GM19043 (cell line): ENCODE measurements around the gene KIAA1958.
"Not testable (repeated sequence)": the region's sequence is repeated elsewhere in the genome, so short reads cannot be mapped to it uniquely, and the experiment has no call there.

ENCODE experiments used
- ATAC-seq: cut with Tn5 transposase; IDR thresholded peaks from one replicate; pipeline ENCODE4 v1.9.1; 2021; ENCODE audit warnings: low read depth; ENCODE audit not compliant: unreplicated experiment

The KIAA1958 gene

DNA sequence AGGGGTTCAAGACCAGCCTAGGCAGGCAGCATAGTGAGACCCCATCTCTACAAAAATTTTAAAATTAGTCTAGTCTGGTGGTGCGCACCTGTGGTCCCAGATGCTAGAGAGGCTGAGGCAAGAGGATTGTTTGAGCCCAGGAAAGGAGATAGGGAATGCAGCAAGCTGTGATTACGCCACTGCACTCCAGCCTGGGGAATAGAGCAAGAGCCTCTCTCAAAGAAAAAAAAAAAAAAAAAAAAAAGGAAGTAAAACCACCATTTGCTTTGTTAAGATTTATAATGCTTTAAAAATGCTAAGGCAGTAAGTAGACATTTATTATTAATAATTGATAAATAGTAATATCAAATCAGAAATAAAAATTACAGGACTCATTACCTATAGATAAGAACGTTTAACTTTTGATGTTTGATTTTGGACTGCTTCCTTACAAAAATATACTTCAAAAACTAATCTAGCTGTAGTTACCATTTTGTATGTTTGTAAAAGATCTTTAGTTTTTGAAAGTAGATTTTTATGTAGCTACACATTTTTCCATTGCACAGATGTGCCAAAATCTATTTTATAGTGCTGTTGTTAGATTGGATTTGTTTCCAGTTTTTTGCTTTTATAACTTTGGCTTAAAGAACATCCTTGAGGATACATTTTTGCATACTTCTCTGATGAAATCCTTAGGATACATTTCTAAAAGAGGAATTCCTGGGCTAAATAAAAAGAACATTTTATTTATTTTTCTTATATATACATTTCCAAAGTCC lies 144.9 kb downstream of the KIAA1958 start:
- no peak for ATAC-seq

DNA sequence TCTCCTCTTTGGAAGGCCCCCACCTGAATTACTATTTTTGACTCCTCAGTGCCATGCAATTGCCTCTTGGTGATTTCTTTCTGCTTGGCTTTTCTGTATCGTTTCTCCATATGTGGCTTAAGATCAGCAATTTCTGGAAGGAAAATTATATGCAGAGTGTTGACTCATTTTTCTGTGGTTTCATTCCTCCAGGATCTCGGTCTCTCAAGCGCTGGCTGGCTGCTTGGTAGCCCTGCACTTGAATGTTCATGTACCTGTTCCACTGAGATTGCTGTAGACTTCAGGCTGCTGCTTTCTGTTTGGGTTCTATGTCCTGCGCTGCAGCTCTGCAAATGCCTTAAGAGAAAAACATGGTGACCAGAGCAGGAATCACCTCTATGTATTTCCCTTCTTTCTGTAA lies 153.7 kb downstream of the KIAA1958 start:
- ATAC-seq = no peak

DNA sequence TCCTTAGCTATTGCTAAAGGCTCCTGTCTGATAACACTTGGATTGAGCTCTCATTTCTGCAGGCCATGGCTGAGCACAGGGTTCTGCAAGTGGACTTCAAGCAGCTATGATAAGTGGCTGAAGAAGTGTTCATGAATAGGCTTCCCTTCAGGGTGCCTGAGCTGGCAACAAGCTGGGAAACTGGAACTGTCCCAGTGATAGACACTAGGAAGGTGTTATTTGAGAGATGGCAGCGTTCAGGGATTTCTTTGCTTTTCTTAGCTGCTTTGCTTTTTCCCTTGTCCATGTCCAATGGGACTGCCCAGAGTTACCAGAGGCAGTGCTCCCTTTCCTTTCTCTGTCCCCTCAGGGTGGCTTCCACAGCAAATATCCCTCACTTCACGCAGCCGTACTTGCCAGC lies 155.5 kb downstream of the KIAA1958 start:
- ATAC-seq = no peak

DNA sequence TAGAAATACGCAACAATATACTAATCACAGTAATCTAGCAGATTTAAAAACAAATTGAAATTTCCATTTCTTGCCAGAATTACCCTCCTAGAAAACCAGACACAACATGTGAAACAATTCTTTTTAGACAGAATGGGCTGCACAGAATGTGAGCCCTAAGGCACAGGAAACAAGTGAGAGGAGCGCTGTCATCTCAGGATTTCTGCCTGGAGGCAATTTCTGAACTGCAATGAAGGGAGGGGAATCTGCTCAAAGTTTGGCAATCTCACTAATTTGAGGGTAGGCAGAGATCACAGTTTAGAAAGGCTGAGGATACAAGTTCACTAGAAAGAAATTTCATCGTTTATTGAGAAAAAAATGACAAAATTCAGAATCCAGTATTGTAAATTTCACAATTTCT lies 161.0 kb downstream of the KIAA1958 start:
- no peak for ATAC-seq

DNA sequence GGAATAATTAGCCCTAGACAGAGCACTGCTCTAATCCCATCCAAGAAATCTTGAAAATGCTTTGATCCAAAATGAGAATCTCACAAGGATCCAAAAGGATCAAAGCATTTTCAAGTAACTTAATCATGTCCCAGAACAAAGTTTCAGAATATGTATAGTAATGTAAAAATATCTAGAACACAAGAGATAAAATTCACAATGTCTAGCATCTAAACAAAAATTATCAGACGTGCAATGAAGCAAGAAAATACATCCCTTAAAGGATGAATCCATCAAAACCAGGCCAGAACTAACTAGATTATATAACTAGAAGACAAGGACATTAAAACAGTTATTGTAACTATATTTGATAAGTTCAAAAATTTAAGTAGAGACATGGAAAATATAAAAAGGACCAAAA lies 162.0 kb downstream of the KIAA1958 start:
- ATAC-seq = no peak

DNA sequence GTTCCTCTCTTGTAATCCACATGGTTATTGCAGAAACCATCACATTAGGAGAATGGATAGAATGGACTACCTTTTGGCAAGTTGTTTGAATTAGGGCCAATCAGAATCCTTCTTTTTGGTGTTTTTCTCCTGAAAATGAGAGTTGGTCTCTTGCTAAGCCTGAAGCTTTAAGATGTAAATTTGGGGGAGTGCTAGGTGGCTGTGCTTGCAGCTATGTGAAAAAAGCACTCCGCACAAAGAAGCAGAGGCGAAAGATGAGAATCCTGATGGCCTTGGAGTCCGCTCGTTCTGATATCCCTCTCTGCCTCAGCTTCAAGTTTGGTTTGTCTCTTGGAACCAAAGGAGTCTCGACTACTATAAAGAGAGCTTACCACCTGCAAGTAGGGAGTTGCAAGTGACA lies 167.7 kb downstream of the KIAA1958 start:
- no peak for ATAC-seq

DNA sequence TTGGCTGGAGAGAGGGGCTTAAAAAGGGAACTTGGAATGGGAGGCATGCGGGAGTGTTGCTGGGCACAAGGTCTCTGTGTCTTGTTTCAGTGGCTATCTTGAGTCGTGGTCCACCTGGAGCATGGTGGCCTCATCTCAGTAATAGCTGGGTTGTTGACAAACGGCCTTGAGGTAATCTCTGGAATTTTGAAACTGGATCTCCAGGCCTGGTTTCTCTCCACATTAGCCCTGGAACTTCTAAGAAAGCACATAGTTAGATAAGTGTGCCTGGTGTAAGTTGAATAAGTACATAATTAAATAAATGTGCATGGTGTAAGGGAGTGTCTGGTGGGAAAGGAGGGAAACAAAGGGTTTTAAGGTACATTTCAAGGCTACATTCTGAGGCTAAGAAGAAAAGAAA lies 169.0 kb downstream of the KIAA1958 start:
- no peak for ATAC-seq

DNA sequence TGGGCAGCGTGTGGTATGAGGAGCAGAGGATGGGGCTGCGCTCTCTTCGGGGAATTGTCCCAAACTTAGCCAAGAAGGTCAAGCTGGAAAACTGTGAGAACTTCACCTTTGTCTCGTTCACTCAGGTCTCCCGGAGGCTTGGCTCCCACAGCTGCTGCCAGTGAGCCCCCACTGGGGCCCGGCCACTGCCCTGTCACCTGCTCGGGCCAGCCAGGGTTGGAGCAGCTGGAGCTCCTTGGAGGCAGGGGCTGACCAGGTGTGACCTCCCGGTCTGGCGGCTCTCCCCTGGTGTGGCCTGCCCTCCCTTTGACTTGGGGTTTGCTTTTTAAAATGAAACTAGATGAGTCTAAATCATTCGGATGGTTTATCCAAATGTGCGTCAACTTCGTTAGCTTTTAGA lies 173.3 kb downstream of the KIAA1958 start:
- no peak for ATAC-seq

DNA sequence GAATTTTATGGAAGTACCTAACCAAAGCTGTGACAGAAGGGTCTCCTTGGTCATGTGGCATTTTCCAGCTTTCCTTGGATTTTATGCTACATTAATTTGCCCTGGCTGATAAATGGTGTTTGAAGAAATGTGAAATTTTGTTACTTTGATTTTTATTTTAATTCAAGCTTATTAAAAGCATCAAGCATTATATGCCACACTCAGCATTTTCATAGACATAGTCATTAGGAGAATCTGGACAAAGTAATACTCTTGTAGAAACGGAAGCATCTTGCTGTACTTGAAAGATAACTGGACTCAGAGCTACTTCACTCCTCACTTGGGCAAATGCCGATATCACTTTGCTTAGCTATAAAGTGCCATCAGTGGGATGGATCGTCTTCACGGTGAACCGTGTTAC lies 177.1 kb downstream of the KIAA1958 start:
- ATAC-seq = no peak

DNA sequence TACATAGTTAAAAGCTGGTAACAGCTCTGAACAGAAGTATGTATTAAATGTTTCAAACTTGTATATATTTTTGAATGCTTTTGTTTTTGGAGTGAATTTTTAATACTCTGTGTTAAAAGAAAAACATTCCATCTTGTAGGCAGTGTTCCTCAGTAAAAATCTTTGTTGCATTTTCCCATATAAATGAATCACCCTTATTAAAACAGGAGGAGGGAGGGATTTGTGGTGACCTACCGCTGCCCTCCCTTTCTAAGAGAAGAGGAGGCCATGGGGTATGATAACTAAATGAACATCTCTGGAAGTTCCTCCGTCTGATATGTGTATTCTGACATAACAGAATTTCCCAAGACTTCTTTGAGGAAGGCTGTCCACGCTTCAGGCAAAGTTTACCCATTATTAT lies 177.9 kb downstream of the KIAA1958 start:
- ATAC-seq = no peak

DNA sequence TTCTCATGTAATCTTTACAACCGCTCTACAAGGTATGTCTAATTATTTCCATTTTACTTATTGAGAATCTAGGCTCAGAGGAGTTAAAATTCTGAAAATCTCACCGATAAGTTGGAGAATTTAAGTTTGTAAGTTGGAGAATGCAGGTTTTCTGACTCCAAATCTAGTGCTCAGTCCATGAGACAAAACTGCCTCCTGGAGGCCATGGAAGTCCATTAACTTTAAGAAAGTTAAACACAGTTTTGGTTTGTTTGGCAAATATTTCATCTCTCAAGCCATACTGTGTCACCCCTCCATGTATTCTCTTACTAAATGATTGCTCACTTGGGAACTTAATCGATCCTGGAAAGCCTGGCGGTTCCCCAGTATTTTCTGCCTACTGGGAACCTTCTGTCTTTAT lies 178.7 kb downstream of the KIAA1958 start:
- no peak for ATAC-seq

DNA sequence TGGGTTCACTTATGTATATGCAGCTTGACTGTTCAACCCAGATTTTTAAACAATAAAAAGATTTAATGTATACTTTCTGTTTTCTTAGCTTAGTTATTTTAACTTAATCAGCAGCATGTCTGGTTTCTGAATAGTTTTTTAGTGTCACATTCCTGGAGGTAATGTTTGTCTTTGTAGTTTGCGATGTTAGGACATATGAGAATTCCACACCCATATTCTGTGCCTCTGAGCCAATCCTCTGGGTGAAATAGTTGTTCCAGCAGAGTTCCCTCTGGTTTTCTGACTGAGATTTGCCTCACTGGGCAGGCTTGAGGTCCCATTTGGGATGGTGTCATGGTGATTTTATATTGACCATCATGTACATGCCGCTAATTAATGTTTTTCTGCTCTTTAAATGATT lies 182.7 kb downstream of the KIAA1958 start:
- no peak for ATAC-seq

DNA sequence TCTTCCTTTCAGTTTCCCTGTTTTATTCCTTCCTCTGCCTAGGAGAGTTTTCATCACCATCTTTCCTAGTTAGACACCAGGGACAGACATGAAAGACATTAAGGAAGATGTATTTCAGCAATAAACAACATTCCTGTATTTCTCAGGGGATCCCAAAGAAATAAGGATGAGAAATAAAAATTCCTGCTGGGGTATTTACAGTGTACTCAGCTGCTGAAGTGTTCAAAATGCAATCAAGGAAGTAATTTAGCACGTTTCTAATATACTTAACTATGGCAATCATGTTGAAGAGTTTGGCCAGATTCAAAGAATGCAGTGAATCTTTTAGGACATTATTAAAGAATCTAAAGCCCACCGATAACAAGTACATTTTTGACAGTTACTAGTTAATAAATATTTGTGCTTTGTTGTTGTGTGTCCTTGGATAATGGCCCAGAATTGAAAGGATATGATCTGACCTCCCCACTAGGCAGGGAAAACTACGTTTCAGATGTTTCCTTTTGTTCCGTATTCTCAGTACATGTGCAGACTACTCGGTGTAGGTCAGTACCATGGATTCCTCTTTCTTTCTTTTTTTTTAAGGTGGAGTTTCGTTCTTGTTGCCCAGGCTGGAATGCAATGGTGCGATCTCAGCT lies 184.5 kb downstream of the KIAA1958 start:
- no peak for ATAC-seq

DNA sequence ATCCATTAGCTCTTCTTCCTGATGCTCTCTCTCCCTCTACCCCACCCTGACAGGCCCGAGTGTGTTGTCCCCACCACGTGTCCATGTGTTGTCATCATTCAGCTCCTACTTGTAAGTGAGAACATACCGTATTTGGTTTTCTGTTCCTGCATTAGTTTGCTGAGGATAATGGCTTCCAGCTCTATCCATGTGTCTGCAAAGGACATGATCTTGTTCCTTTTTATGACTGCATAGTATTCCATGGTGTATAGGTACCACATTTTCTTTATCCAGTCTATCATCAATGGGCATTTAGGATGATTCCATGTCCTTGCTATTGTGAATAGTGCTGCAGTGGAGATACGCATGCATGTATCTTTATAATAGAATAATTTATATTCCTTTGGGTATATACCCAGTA lies 186.6 kb downstream of the KIAA1958 start:
- ATAC-seq = not testable (repeated sequence)

DNA sequence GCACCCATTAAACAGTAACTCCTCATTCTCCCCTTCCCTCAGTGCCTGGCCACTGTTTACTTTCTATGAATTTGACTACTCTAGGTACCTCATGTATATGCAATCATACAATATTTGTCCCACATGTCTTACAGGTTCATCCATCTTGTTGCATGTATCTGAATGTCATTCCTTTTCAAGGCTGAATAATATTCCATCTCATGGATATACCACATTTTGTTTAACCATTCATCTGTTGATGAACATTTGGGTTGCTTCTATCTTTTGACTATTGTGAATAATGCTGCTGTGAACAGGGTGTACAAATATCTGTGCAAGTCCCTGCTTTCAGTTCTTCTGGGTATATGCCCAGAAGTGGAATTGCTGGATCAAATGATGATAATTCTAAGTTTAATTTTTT lies 190.4 kb downstream of the KIAA1958 start:
- no peak for ATAC-seq

DNA sequence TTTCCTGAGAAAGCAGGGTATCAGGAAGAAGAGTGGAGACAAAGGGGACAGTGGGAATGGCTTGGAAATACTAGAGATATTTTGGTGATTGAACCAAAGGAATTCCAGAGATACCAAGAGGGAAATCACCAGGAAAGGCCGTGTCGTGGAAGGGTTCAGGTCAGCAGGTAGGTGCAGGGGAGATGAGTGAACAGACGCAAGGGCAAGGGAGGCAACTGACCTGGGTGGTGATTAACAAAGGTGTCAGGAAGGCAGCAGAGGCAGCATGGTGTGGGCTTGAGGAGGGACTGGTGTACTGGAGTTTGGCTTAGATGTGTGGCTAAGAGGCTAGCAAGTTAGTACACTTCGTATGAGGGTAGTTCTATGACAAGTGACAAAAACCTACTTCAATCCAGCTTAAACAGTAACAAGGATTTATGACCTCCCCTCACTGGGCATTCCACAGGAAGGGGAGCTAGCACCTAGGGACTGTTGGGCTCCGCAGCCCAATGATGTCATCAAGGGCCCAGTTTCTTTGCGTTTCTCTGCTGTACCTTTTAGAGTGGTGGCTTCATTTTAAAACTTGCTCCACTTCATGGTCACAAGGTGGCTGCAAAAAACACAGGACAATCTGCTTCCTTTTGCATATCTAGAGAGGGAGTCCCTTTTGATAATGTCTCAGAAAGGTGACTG lies 194.2 kb downstream of the KIAA1958 start:
- no peak for ATAC-seq

DNA sequence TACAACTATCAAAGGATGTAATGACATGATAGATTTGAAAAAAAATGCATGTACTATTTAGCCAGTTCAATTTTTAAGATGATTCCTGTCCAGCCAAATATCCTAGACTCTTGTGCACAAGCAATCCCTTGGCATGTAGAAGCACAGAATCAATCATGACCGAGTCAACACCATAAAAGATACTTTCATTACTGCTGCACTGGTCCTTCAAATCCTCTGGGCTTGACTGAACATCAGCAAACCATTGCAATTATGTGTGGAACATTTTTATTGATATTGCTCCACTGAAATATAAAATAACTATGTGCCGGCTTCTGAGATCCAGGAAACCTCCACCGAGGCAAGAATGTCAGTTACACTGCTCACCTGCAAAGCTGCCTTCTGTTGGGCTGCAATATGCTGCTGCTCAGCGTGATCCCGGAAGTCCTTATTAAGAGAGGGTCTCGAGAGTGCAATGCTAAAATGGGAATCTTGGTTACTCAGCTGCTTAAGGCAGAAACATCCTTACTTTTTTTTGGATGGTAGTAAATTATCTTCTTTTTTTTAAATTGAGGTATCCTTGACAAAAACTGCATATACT lies 202.6 kb downstream of the KIAA1958 start:
- no peak for ATAC-seq

DNA sequence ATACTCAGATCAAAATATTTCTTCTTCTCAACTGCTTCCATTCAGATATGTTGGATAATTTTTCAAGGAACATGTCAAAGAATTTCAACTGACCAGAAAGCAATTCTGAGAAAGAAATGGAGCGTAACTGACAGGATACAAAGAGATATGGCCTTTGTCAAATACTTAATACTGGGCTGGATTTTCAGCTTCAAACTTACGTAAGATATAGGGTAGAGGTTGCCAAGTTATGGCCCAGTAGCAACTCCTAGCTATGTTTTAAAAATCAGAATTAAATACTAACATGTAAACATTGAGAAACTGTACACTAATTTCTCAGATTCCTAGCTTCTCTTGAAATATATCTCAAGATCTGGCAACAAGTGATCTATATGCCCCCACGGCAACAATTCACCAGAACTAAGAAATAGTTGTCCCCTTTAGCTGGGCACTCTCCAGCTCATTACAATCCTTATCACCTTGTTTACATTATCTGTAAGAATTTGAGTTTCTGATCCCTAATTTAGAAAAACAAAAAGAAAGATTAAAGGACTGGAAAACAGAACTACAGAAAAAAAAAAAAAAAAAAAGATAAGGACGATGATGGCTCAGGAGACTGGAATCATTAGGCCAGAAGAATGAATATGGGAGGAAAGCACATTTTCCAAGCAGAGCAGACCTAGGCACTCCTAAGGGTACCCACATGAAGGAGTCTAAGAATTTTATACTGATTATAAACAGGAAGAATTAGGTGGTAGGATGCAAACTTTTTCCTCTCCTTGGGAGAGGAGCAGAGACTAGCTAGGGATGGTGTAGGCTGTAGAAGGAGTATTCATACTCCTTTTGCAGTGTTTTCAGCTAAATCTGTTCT lies 208.3 kb downstream of the KIAA1958 start:
- ATAC-seq = no peak

DNA sequence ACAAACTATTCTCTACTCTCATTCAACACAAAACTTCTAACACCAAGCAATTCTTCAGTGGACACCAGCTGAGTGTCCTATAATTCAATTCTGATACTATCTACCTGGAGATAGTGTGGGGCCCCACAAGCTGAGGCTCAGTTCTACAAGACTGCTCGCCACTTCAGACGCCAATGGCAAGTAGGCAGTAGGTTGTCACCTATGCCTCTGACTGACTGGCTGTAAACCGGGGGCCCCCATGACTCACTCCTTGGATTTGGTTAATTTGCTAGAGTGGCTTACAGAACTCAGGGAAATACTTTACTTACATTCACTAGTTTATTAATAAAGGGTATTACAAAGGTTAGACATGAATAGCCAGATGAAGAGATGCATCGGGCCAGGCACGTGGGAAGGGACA lies 209.8 kb downstream of the KIAA1958 start:
- no peak for ATAC-seq

DNA sequence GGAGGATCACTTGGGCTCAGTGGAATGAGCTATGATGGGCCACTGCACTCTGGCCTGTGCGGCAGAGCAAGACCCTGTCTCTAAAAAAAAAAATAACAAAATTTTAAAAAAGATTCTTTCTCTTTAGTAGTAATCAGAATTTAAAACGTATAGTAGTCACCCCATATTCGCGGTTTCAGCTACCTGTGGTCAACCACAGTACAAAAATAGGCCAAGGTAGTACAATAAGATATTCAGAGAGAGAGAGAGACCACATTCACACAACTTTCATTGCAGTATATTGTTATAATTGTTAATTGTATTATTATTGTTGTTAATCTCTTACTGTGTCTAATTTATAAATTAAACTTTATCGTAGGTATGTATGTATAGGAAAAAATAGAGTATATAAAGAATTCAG lies 212.6 kb downstream of the KIAA1958 start:
- peak; percentile 80 for ATAC-seq

DNA sequence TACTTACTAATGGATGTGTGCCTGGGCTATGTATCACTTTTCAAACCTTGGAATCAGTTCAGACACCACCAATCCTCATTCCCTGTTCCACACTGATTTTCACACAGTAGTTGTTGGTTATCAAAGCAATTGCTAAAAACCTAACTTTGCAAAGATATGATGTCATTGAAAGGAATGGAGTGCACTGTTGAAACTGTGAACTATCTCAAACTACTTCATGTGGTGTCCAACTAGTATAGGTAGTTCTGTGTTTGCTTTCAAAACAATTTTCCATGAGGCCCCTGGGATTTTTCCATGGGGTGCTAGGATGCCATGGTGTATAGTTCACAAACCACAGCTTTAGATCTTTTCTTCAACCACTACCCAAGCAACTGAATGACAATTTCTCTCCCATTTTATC lies 213.5 kb downstream of the KIAA1958 start:
- ATAC-seq = no peak
